ENCODE measurements around the gene DDI2.
"Not testable (repeated sequence)": the region's sequence is repeated elsewhere in the genome, so short reads cannot be mapped to it uniquely, and the experiment has no call there.

Gene DDI2

GRCh38 chr1:15636436-15636835 lies 19.2 kb downstream of the DDI2 start:
- DNase-seq (ENCODE audit: low read depth), result no peak

GRCh38 chr1:15637826-15638225 lies 20.6 kb downstream of the DDI2 start:
- no peak for DNase-seq (ENCODE audit: low read depth)

GRCh38 chr1:15639262-15639661 lies 22.0 kb downstream of the DDI2 start:
- DNase-seq (ENCODE audit: low read depth), result no peak

GRCh38 chr1:15639931-15640330 lies 22.7 kb downstream of the DDI2 start:
- DNase-seq (ENCODE audit: low read depth), result no peak

- DNase-seq (ENCODE audit: low read depth), result no peak
Measured at GRCh38 chr1:15640667-15641066, 23.4 kb downstream of the DDI2 start.

GRCh38 chr1:15649937-15650336 lies 32.7 kb downstream of the DDI2 start:
- DNase-seq (ENCODE audit: low read depth), result no peak

GRCh38 chr1:15650433-15650832 lies 33.2 kb downstream of the DDI2 start:
- no peak for DNase-seq (ENCODE audit: low read depth)

GRCh38 chr1:15652130-15652529 lies 34.9 kb downstream of the DDI2 start:
- DNase-seq (ENCODE audit: low read depth), result not testable (repeated sequence)

- DNase-seq (ENCODE audit: low read depth), result no peak
Measured at GRCh38 chr1:15654091-15654690, 36.9 kb downstream of the DDI2 start.

- no peak for DNase-seq (ENCODE audit: low read depth)
Measured at GRCh38 chr1:15656464-15656863, 39.2 kb downstream of the DDI2 start.

GRCh38 chr1:15657021-15657420 lies 39.8 kb downstream of the DDI2 start:
- DNase-seq (ENCODE audit: low read depth), result no peak

GRCh38 chr1:15660151-15660550 lies 42.9 kb downstream of the DDI2 start:
- DNase-seq (ENCODE audit: low read depth), result no peak

- DNase-seq (ENCODE audit: low read depth), result no peak
Measured at GRCh38 chr1:15662477-15662876, 45.2 kb downstream of the DDI2 start.

GRCh38 chr1:15663925-15664324 lies 46.7 kb downstream of the DDI2 start:
- no peak for DNase-seq (ENCODE audit: low read depth)

GRCh38 chr1:15667362-15667761 lies 50.1 kb downstream of the DDI2 start:
- no peak for DNase-seq (ENCODE audit: low read depth)

- no peak for DNase-seq (ENCODE audit: low read depth)
Measured at GRCh38 chr1:15668089-15668754, 51.0 kb downstream of the DDI2 start.

GRCh38 chr1:15669074-15669473 lies 51.8 kb downstream of the DDI2 start:
- DNase-seq (ENCODE audit: low read depth), result no peak

GRCh38 chr1:15669864-15670263 lies 52.6 kb downstream of the DDI2 start:
- no peak for DNase-seq (ENCODE audit: low read depth)

- no peak for DNase-seq (ENCODE audit: low read depth)
Measured at GRCh38 chr1:15671430-15671829, 54.2 kb downstream of the DDI2 start.

GRCh38 chr1:15674386-15675159 lies 57.3 kb downstream of the DDI2 start:
- no peak for DNase-seq (ENCODE audit: low read depth)

GRCh38 chr1:15676010-15676409 lies 58.8 kb downstream of the DDI2 start:
- no peak for DNase-seq (ENCODE audit: low read depth)

- no peak for DNase-seq (ENCODE audit: low read depth)
Measured at GRCh38 chr1:15676688-15677661, 59.7 kb downstream of the DDI2 start.

Measured in GM04503 (cell line).